Stomach (tissue), 9 donors: Measurements from ENCODE around the gene LMCD1. TPM values are rescaled to one million over a fixed set of nuclear protein-coding genes. Genes with fewer than 3 reads are reported as not detected.

Source experiments
- DNase-seq, 2 donors: peaks; one replicate each; pipeline versions ENCODE4 v3.0.0 to v3.0.0-alpha.2; 2013 to 2019
- H3K27ac ChIP-seq, 5 donors: fragments of 200-600 bp in 4 of 5; sonication (generic) in 4 of 5; one replicate each; pipeline ENCODE4 v1.5.1; 2013 to 2019; ENCODE audit warnings: mild to moderate bottlenecking in 1 of 5, moderate library complexity in 1 of 5
- H3K27me3 ChIP-seq, 3 donors: fragments of 200-600 bp; sonication (generic); one replicate each; pipeline ENCODE4 v1.5.1; 2017 to 2019; ENCODE audit warnings: mixed run types in 1 of 3
- H3K36me3 ChIP-seq, 4 donors: fragments of 200-600 bp; sonication (generic); 1 replicate in 3 of 4; 2 replicates in 1 of 4; pipeline ENCODE4 v1.5.1; 2016 to 2019
- H3K4me1 ChIP-seq, 4 donors: fragments of 200-600 bp; sonication (generic); one replicate each; pipeline ENCODE4 v1.5.1; 2016 to 2019
- H3K4me3 ChIP-seq, 4 donors: fragments of 200-600 bp; sonication (generic) in 3 of 4; one replicate each; pipeline ENCODE4 v1.5.1; 2016 to 2019; ENCODE audit warnings: mild to moderate bottlenecking in 1 of 4
- H3K9me3 ChIP-seq, 4 donors: fragments of 200-600 bp; sonication (generic); one replicate each; pipeline ENCODE4 v1.5.1; 2016 to 2019
- EP300 ChIP-seq: sonication (generic); formaldehyde crosslinking; IDR thresholded peaks from one replicate; pipeline ENCODE4 v1.6.1; 2017; ENCODE audit warnings: antibody characterized with exemption
- POLR2A ChIP-seq, 4 donors: fragments of 450-650 bp; IDR thresholded peaks; one replicate each; pipeline ENCODE4 v1.6.1; 2016; ENCODE audit warnings: antibody characterized with exemption in 4 of 4, control low read depth in 2 of 4, mild to moderate bottlenecking in 1 of 4, moderate library complexity in 1 of 4
- POLR2AphosphoS5 ChIP-seq, 3 donors: sonication (generic); formaldehyde crosslinking; IDR thresholded peaks; one replicate each; pipeline ENCODE4 v1.6.1; 2016; ENCODE audit warnings: antibody characterized with exemption in 3 of 3
- whole genome bisulfite sequencing, 5 donors: extraction: QIAGEN DNeasy Blood & Tissue Kit in 3 of 5; methylation state at CpG; one replicate each; pipeline versions ENCODE4 v1.1.5 to v1.1.7; 2013 to 2018; 5-methylcytosine and 5-hydroxymethylcytosine counted together
- intact Hi-C: fragments of 100-400 bp; cut with DNase I; formaldehyde crosslinking; loops from one replicate; pipeline ENCODE4 v1.15.1; 2023; ENCODE audit warnings: low total_unique reads
- polyA plus RNA-seq, 3 donors: library from polyadenylated mRNA; stranded (reverse); fragments of 200-250 nt; gene quantifications; one replicate each; pipeline ENCODE4 v1.2.3, GENCODE V29; 2013
- total RNA-seq, 5 donors: library from RNA; depleted of rRNA; stranded (reverse); fragments of >200 nt; gene quantifications; one replicate each; pipeline versions ENCODE4 v1.1.0 to v1.2.3, GENCODE V29; 2014 to 2016
- TF ChIP-seq, protein P1 (sequence below), 7 experiments: fragments of 450-650 bp in 4 of 7; fragments of 200-600 bp in 3 of 7; sonication (generic) in 3 of 7; IDR thresholded peaks; one replicate each; pipeline ENCODE4 v1.5.1; 2016 to 2019; ENCODE audit warnings: antibody characterized with exemption in 7 of 7, control low read depth in 2 of 7, mild to moderate bottlenecking in 1 of 7
- donor health status: healthy with polysubstance abuse.
- donor health status: Bipolar disorder and iron deficiency.
- donor health status: healthy.

LMCD1 gene
- total and polyA plus RNA-seq, 8 donors = 0.58 to 60.2 (median 23.7) TPM

GRCh38 chr3:8530581-8530980 is 29.0 kb downstream of the LMCD1 start:
- Histone ChIP-seq H3K36me3 (peaks cover 0 to 15% (median 6%) of the 10 kb centered on the region in 4 donors), H3K27me3 (no peaks in the 10 kb centered on the region), H3K4me1 (peaks cover 27 to 42% (median 29%) of the 10 kb centered on the region in 4 donors), H3K4me3 (no peak overlapping the region), H3K9me3 (no peaks in the 10 kb centered on the region), H3K27ac (peak overlapping the region in 1 of 5 donors; percentile 75)
- WGBS, 5 donors = 19 to 48% (median 34%) methylated on average over 1 of the region's 1 CpG
- no peak for DNase-seq
- no peak for TF ChIP-seq EP300
- TF ChIP-seq, protein P1, sequence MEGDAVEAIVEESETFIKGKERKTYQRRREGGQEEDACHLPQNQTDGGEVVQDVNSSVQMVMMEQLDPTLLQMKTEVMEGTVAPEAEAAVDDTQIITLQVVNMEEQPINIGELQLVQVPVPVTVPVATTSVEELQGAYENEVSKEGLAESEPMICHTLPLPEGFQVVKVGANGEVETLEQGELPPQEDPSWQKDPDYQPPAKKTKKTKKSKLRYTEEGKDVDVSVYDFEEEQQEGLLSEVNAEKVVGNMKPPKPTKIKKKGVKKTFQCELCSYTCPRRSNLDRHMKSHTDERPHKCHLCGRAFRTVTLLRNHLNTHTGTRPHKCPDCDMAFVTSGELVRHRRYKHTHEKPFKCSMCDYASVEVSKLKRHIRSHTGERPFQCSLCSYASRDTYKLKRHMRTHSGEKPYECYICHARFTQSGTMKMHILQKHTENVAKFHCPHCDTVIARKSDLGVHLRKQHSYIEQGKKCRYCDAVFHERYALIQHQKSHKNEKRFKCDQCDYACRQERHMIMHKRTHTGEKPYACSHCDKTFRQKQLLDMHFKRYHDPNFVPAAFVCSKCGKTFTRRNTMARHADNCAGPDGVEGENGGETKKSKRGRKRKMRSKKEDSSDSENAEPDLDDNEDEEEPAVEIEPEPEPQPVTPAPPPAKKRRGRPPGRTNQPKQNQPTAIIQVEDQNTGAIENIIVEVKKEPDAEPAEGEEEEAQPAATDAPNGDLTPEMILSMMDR (IDR thresholded peaks at IDR 0.05) = no peak
- TF ChIP-seq POLR2AphosphoS5 (IDR thresholded peaks at IDR 0.05) = no peak
- TF ChIP-seq POLR2A (IDR thresholded peaks at IDR 0.05) = no peak
- intact Hi-C loops = no loop called here

DNA sequence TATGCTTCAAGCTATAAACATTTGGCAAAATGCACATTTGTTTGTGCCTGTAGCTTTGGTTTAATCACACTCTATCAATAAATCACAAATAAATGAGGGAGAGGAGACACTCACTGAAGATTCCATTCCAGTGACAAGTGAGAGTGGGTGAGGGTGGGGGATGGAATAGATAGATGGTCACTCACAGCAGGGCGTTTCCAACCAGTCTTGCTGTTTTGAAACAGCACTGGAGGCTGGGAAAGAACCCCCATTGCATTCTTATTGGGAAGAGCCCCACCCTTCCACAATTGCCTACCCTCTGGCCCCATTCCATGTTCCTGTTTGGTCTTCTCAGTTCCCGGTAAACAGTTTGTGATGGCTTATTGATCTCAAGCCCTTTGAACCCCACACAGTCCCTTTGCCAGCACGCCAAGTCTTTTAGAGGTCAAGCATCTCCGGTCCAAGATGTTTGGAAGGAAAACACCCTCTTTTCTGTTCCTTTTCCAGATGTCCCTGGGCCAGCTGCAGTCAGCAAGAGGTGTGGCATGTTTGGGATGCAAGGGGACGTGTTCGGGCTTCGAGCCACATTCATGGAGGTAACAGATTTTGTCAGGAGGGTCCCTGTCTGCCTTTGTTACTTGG is 30.7 kb downstream of the LMCD1 start:
- H3K27me3 ChIP-seq = no peaks in the 10 kb centered on the region
- peak overlapping the region in 4 of 5 donors; percentile 31 to 51 (median 41) for H3K27ac ChIP-seq
- intact Hi-C loops = no loop called here

DNA sequence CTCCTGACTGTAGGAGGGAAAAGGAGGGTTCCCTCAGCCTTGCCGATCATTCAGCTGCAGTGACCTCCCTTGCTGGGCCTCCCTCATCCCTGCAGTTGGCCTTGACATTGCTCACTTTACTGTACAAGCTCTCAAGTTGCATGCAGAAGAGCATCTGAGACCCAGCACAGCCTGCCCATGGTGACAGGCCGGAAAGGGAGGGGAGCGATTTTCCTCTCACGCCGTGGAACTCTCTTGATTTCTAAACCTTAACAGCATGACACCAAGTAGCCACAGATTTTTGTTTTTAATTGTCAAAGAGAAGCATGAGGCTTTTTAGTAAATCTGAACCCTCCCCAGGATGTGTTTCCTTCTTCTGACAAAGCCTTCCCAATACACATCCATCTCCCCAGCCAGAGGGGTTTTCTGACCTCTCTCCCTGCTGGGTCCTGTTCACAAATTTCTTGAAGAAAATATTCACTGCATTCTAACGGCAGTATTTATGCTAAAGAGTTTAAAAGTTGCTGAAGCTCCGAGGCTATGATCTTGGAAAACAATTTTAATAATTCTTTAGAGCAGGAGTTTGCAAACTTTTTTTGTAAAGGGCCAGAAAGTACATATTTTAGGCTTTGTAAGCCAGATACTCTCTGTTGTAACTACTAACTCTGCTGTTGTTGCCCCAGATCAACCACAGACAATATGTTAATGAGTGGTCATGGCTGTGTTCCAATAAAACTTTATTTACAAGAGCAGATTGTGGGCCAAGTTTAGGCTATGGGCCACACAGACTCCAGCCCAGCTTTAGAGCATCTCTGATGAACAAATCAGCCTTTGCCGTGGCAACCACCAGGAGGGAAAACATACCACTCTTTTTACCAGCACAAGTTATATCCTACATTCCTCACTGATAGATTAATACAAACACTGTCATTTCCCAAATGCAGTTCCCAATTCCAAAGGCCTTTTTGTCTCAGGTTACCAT is 34.8 kb downstream of the LMCD1 start:
- H3K4me3 ChIP-seq = no peak overlapping the region
- H3K27ac ChIP-seq = no peak overlapping the region
- DNase-seq = no peak
- intact Hi-C loops = no loop called here
- 80 to 93% (median 86%) methylated on average over 8 of the region's 8 CpGs for WGBS, 5 donors
- peaks cover 13 to 47% (median 39%) of the 10 kb centered on the region in 4 donors for H3K36me3 ChIP-seq
- no peaks in the 10 kb centered on the region for H3K9me3 ChIP-seq
- no peak for TF ChIP-seq POLR2A (IDR thresholded peaks at IDR 0.05)
- TF ChIP-seq, protein P1 (IDR thresholded peaks at IDR 0.05) = no peak
- TF ChIP-seq EP300 = no peak
- no peak for TF ChIP-seq POLR2AphosphoS5 (IDR thresholded peaks at IDR 0.05)
- peaks cover 8 to 23% (median 14%) of the 10 kb centered on the region in 4 donors for H3K4me1 ChIP-seq
- no peaks in the 10 kb centered on the region for H3K27me3 ChIP-seq

More for the DNA sequence above, 30.7 kb downstream of the LMCD1 start:
- H3K4me3 ChIP-seq = no peak overlapping the region
- peaks cover 4 to 22% (median 11%) of the 10 kb centered on the region in 4 donors for H3K36me3 ChIP-seq
- WGBS, 5 donors = 24 to 38% (median 32%) methylated on average over 7 of the region's 7 CpGs
- peaks cover 27 to 42% (median 29%) of the 10 kb centered on the region in 4 donors for H3K4me1 ChIP-seq
- TF ChIP-seq POLR2AphosphoS5 (IDR thresholded peaks at IDR 0.05) = peak in 2 of 3 donors; percentile 24 to 43
- no peak for TF ChIP-seq EP300
- TF ChIP-seq POLR2A (IDR thresholded peaks at IDR 0.05) = no peak
- TF ChIP-seq, protein P1 (IDR thresholded peaks at IDR 0.05) = no peak
- H3K9me3 ChIP-seq = no peaks in the 10 kb centered on the region
- DNase-seq = peak in 1 of 2 donors; percentile 37

DNA sequence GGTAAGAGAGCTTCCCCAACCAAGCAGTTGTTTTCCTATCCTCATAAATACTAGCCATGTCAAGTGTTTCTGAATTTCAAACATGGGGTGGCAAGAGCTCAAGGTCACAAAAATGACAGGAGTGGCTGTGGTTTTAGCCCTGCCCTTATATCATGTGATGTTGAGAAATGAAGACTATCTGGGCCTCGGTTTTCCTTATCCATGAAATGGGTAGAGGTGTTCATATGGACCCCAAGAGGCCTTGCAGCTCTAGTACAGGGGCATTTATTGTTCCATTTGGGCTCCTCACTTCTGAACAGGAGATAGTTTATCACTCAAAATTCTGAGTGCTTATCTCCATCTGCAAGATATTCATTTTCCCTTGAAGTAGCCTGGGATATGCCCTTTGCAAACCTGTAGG is 35.8 kb downstream of the LMCD1 start:
- Histone ChIP-seq H3K36me3 (peaks cover 13 to 57% (median 43%) of the 10 kb centered on the region in 4 donors), H3K9me3 (no peaks in the 10 kb centered on the region), H3K27ac (no peak overlapping the region), H3K4me3 (no peak overlapping the region), H3K27me3 (no peaks in the 10 kb centered on the region), H3K4me1 (peaks cover 7 to 12% (median 9%) of the 10 kb centered on the region in 4 donors)
- 73 to 94% (median 78%) methylated on average over 1 of the region's 1 CpG for WGBS, 5 donors
- intact Hi-C loops = no loop called here
- DNase-seq = no peak
- TF ChIP-seq POLR2A (IDR thresholded peaks at IDR 0.05) (no peak), EP300 (no peak), POLR2AphosphoS5 (IDR thresholded peaks at IDR 0.05) (no peak)
- TF ChIP-seq, protein P1 (IDR thresholded peaks at IDR 0.05) = no peak
